Memory B cell (primary cell): ENCODE measurements around the gene LMBR1L.

Experiments used
- ATAC-seq: fragments of 150-1000 bp; cut with Tn5 transposase; 2 replicates; pipeline ENCODE4 v1.10.0; 2021; ENCODE audit warnings: low read depth, mild to moderate bottlenecking, moderate library complexity
- DNase-seq, 2 donors: peaks; one replicate each; pipeline ENCODE4 v3.0.0; 2022; ENCODE audit warnings: low spot score in 2 of 2
- H3K27ac Mint-ChIP-seq: one replicate; pipeline ENCODE4 v1.8.0; 2022; ENCODE audit warnings: mild to moderate bottlenecking, moderate library complexity, mixed read lengths
- H3K27me3 Mint-ChIP-seq: one replicate; pipeline ENCODE4 v1.8.0; 2022; ENCODE audit warnings: mixed read lengths
- H3K36me3 Mint-ChIP-seq: one replicate; pipeline ENCODE4 v1.8.0; 2022; ENCODE audit warnings: mild to moderate bottlenecking, mixed read lengths
- H3K4me1 Mint-ChIP-seq: one replicate; pipeline ENCODE4 v1.8.0; 2022; ENCODE audit warnings: mixed read lengths
- H3K4me3 Mint-ChIP-seq: one replicate; pipeline ENCODE4 v1.8.0; 2022; ENCODE audit warnings: mild to moderate bottlenecking, moderate library complexity, mixed read lengths
- H3K9me3 Mint-ChIP-seq: one replicate; pipeline ENCODE4 v1.8.0; 2022; ENCODE audit warnings: mixed read lengths

LMBR1L gene

DNA sequence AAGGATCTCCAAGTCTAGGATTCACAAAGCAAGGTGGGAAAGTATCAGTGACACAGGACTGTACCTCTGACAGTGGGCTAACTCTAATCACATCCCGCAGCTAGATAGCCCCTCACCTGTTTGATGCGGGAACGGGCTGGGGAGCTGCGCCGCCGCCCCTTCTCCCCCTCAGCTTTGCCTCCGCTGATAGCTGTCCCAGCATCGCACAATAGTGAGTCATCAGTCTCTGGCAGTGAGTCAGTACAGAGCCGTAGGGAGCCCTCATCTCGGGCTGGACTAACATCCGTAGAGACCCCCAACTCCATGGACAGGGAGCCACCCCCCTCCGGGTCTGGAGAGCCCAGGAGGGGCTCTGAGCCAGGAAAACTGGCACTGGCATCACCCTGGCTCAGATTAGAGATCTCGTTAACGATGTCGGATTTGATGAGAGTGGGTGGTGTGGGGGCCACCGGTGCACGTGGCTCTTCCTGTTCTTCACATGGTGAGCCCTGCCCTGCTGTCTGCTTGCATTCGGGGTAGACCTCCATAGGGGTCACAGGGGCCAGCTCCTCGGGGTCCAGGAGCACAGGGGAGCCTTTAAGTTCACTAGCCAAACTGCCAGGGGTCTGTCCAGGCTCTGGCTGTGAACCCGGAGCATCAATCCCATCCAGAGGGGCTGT lies 61.0 kb downstream of the LMBR1L start:
- DNase-seq (no peak), ATAC-seq (no peak)
- Mint-ChIP-seq H3K27me3 (no peaks in the 10 kb centered on the region), H3K4me3 (no peak overlapping the region), H3K36me3 (peaks cover 47% of the 10 kb centered on the region), H3K4me1 (peaks cover 12% of the 10 kb centered on the region), H3K27ac (no peak overlapping the region), H3K9me3 (no peaks in the 10 kb centered on the region)

GRCh38 chr12:49048953-49049352 lies 61.7 kb downstream of the LMBR1L start:
- Mint-ChIP-seq H3K9me3 (no peaks in the 10 kb centered on the region), H3K4me3 (no peak overlapping the region), H3K27ac (no peak overlapping the region), H3K27me3 (no peaks in the 10 kb centered on the region), H3K4me1 (peaks cover 15% of the 10 kb centered on the region), H3K36me3 (peaks cover 52% of the 10 kb centered on the region)
- ATAC-seq (no peak), DNase-seq (no peak)
